ENCODE data around the gene SKI. TPM values are rescaled to one million over a fixed set of nuclear protein-coding genes. Genes with fewer than 3 reads are reported as not detected.
A peak's percentile ranks its signal among the peaks of the same experiment; 100 is the strongest.

SKI gene
- total RNA-seq, 4 donors from 2014 or later = 60.2 to 157 (median 79.0) TPM

DNA sequence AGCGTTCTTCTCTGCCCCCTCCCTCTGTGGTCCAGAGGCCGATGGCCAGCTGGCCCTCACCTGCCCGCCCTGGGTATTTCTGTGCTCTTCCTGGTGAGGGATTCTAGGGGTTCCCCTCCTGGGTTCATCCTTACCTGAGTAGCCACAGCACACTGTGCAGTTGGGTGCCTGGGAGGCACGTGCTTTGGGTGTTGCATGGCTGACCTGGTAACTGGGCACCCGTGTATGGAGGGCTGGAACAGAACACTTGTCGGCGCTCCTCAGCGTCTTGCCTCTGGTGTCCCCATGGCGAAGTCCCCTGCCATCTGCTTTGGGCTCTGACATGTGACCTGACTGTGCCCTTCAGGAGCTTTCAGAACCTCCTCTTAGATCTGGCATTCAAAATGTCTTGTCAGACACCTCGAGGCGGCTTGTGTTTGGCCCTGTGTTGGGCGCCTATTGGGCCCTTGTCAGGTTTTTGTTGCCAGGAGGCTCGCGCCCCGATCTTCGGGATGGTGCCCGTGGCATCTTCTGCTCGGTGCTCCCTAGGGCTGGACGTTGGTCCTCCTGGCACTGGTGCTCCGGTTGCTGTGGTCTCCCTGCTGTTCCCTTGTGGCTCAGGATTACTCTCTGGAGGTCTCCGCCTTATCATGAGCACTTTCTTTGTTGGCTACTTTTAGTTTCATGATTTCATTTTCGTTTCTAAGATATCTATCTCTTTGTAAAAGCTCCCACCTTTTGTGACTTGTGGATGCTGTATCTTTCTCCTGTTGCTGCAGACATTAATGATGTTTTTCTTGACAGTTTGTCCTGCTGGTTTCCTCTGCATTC, 28.5 kb downstream of the SKI start:
- ATAC-seq = no peak
- H3K9me3 ChIP-seq = peaks cover 0 to 4% (median 0%) of the 10 kb centered on the region in 3 donors
- H3K4me1 ChIP-seq = peaks cover 0 to 99% (median 36%) of the 10 kb centered on the region in 3 donors
- H3K27me3 ChIP-seq = no peaks in the 10 kb centered on the region
- WGBS, 2 donors (ENCODE audit: low coverage in 1 of 2) = 58% methylated on average over 2 to 3 of the region's 22 CpGs
- no peaks in the 10 kb centered on the region for H3K36me3 ChIP-seq
- H3K27ac ChIP-seq = peak overlapping the region in 3 of 4 donors; percentile 68 to 77 (median 76)
- H3K4me3 ChIP-seq = no peak overlapping the region
- TF ChIP-seq POLR2AphosphoS5 (IDR thresholded peaks at IDR 0.05) (no peak), CTCF (IDR thresholded peaks at IDR 0.05) (no peak), POLR2A (IDR thresholded peaks at IDR 0.05) (no peak), EP300 (IDR thresholded peaks at IDR 0.05) (no peak)

- Histone ChIP-seq H3K27ac (peak overlapping the region in 2 of 4 donors; percentile 76 to 77), H3K4me3 (no peak overlapping the region)
- ATAC-seq = no peak
Measured at GRCh38 chr1:2257245-2257627, 29.1 kb downstream of the SKI start.

GRCh38 chr1:2258122-2258681, 30.1 kb downstream of the SKI start:
- H3K36me3 ChIP-seq = no peaks in the 10 kb centered on the region
- H3K4me1 ChIP-seq = peaks cover 0 to 99% (median 24%) of the 10 kb centered on the region in 3 donors
- H3K27me3 ChIP-seq = no peaks in the 10 kb centered on the region
- peaks cover 0 to 4% (median 0%) of the 10 kb centered on the region in 3 donors for H3K9me3 ChIP-seq
- no peak for TF ChIP-seq CTCF (IDR thresholded peaks at IDR 0.05)
- TF ChIP-seq EP300 (IDR thresholded peaks at IDR 0.05) = no peak
- no peak for TF ChIP-seq POLR2AphosphoS5 (IDR thresholded peaks at IDR 0.05)
- TF ChIP-seq POLR2A (IDR thresholded peaks at IDR 0.05) = no peak
- ATAC-seq = no peak
- no peak overlapping the region for H3K4me3 ChIP-seq
- H3K27ac ChIP-seq = peak overlapping the region in 2 of 4 donors; percentile 76 to 77
- 44 to 48% methylated on average over 11 to 13 of the region's 13 CpGs for WGBS, 2 donors (ENCODE audit: low coverage in 1 of 2)

More at GRCh38 chr1:2257245-2257627, 29.1 kb downstream of the SKI start:
- no peaks in the 10 kb centered on the region for H3K27me3 ChIP-seq
- no peak for TF ChIP-seq POLR2A (IDR thresholded peaks at IDR 0.05)
- no peak for TF ChIP-seq CTCF (IDR thresholded peaks at IDR 0.05)
- no peak for TF ChIP-seq POLR2AphosphoS5 (IDR thresholded peaks at IDR 0.05)
- no peak for TF ChIP-seq EP300 (IDR thresholded peaks at IDR 0.05)
- H3K36me3 ChIP-seq = no peaks in the 10 kb centered on the region
- H3K4me1 ChIP-seq = peaks cover 0 to 99% (median 30%) of the 10 kb centered on the region in 3 donors
- H3K9me3 ChIP-seq = peaks cover 0 to 4% (median 0%) of the 10 kb centered on the region in 3 donors
- 57 to 63% methylated on average over 7 to 10 of the region's 20 CpGs for WGBS, 2 donors (ENCODE audit: low coverage in 1 of 2)

GRCh38 chr1:2258996-2259395, 30.9 kb downstream of the SKI start:
- 71 to 91% methylated on average over 5 to 7 of the region's 9 CpGs for WGBS, 2 donors (ENCODE audit: low coverage in 1 of 2)
- Histone ChIP-seq H3K4me3 (no peak overlapping the region), H3K4me1 (peaks cover 0 to 97% (median 17%) of the 10 kb centered on the region in 3 donors), H3K36me3 (no peaks in the 10 kb centered on the region), H3K27me3 (no peaks in the 10 kb centered on the region), H3K27ac (peak overlapping the region in 3 of 4 donors; percentile 18 to 77 (median 76)), H3K9me3 (peaks cover 0 to 4% (median 0%) of the 10 kb centered on the region in 3 donors)
- no peak for ATAC-seq
- TF ChIP-seq CTCF (IDR thresholded peaks at IDR 0.05) (no peak), EP300 (IDR thresholded peaks at IDR 0.05) (no peak), POLR2AphosphoS5 (IDR thresholded peaks at IDR 0.05) (no peak), POLR2A (IDR thresholded peaks at IDR 0.05) (no peak)
